ENCODE measurements around the gene MAP3K9. TPM values are rescaled to one million over a fixed set of nuclear protein-coding genes. Genes with fewer than 3 reads are reported as not detected.

Gene MAP3K9
- 0.22 and 0.24 TPM in 2 replicates for polyA plus RNA-seq (2011; rRNA removed)
- polyA minus RNA-seq (2011; rRNA and poly(A)+ RNA removed), result 0.30 and 0.51 TPM in 2 replicates

DNA sequence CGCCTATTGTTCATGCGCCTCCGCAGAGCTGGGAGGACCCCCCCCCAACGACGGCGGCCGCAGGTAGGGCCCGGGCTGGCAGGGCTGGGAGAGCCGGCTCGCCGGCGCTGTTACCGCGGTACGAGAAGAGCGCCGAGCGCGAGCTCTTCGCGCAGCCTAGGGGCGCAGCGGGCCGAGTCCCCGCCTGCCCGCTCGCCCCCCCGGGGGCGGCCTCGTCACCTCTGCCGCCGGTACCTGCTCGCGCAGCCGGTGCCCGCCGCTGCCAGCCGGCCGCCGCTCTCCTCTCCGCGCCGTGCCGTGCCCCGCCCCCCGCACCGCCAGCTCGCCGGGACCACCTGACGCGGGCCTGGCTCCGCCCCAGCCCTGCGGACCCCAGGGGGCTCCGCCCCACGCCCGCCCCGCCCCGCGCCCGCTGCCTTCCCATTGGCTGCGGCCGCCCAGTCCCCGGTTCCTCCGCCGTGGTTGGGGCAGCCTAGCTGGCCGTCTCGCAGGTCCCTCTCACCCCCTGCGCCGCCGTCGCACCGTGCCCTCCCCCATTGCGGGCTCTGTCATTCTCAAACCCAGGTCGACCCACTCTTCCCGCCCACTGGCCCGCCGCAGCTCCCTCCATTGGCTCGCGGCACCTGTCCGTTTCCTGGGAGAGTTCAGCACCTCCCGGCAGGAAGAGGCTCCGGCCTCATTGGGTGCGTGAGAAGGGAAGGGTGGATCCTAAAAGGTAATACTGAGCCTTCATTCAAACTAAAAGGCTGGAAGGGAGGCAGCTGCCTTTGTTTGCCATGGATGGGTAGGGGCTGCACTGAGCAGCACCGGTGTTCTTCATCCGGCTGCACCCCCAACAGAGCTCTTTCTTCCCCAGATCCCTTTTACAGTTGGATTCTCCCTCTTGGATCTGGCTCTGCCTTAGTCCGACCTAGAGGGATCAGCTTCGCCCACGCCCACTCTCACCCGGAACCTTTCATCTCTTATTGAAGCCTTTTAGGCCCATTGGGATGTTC lies at the start of gene MAP3K9:
TSS of gene MAP3K9 (minus strand) at position 289 of the 995 bp plus-strand sequence. CDS start 342 bp downstream, outside the sequence.
- no peak for DNase-seq (ENCODE audit: low read depth, low spot score)
- CTCF ChIA-PET, result interaction anchor here (1.0 to 2.8 kb wide), 2 partner anchors 8 to 18 kb away, joined by 3 to 13 read pairs; no protein-coding TSS in a partner anchor
- peaks cover 37% of the 10 kb centered on the region for H3K27me3 ChIP-seq (ENCODE audit: control insufficient read depth, insufficient read depth, low read length)
- no peaks in the 10 kb centered on the region for H3K9me3 ChIP-seq (ENCODE audit: control insufficient read depth, insufficient read depth, low read length)
- no peak within 1 kb of the TSS for H3K27ac ChIP-seq (ENCODE audit: low read depth, low read length)
- TF ChIP-seq, protein P1, sequence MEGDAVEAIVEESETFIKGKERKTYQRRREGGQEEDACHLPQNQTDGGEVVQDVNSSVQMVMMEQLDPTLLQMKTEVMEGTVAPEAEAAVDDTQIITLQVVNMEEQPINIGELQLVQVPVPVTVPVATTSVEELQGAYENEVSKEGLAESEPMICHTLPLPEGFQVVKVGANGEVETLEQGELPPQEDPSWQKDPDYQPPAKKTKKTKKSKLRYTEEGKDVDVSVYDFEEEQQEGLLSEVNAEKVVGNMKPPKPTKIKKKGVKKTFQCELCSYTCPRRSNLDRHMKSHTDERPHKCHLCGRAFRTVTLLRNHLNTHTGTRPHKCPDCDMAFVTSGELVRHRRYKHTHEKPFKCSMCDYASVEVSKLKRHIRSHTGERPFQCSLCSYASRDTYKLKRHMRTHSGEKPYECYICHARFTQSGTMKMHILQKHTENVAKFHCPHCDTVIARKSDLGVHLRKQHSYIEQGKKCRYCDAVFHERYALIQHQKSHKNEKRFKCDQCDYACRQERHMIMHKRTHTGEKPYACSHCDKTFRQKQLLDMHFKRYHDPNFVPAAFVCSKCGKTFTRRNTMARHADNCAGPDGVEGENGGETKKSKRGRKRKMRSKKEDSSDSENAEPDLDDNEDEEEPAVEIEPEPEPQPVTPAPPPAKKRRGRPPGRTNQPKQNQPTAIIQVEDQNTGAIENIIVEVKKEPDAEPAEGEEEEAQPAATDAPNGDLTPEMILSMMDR (IDR thresholded peaks at IDR 0.05; ENCODE audit: low read depth, low read length), result no peak
- H3K4me3 ChIP-seq (ENCODE audit: low read depth, low read length), result peak within 1 kb of the TSS; percentile 59
- POLR2A ChIA-PET, result no interaction called here

DNA sequence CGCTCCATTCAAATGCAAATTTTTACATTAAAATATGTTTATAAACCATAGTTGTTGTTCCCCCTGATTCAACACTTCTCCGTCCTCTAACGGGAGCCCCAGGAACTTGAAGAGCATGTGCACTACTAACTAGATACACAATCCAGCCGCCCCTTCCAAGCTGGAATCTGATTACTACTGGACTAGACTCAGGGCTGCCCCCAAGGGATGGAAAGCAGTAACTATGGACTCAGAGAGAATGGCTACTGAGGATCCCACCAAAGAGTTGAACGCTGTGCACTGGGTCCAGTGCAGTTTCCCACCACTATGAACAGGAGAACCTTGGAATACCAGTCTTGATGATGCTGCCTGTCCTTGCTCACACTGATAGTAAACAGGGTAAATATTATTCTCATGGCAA lies 49.3 kb upstream of the MAP3K9 start:
- POLR2A ChIA-PET, result no interaction called here
- Histone ChIP-seq H3K27me3 (ENCODE audit: control insufficient read depth, insufficient read depth, low read length) (no peaks in the 10 kb centered on the region), H3K27ac (ENCODE audit: low read depth, low read length) (no peak overlapping the region), H3K4me3 (ENCODE audit: low read depth, low read length) (no peak overlapping the region), H3K9me3 (ENCODE audit: control insufficient read depth, insufficient read depth, low read length) (no peaks in the 10 kb centered on the region)
- TF ChIP-seq, protein P1 (IDR thresholded peaks at IDR 0.05; ENCODE audit: low read depth, low read length), result no peak
- CTCF ChIA-PET, result no interaction called here
- no peak for DNase-seq (ENCODE audit: low read depth, low spot score)

DNA sequence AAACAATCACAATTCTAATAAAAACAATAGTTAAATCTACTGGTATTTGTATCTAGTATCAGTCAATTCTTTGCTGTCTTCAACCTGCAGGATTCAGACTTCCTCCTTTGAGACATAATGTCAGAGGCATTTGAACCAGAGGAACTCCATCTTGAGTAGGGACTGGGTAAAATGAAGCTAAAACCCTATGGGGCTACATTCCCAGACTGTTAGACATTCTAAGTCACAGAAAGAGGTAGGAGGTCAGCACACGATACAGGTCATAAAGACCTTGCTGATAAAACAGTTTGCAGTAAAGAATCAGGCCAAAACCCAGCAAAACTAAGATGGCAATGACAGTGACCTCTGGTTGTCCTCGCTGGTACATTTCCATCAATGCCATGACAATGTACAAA lies 48.2 kb upstream of the MAP3K9 start:
- H3K27me3 ChIP-seq (ENCODE audit: control insufficient read depth, insufficient read depth, low read length), result no peaks in the 10 kb centered on the region
- no peak overlapping the region for H3K4me3 ChIP-seq (ENCODE audit: low read depth, low read length)
- H3K9me3 ChIP-seq (ENCODE audit: control insufficient read depth, insufficient read depth, low read length), result no peaks in the 10 kb centered on the region
- TF ChIP-seq, protein P1 (IDR thresholded peaks at IDR 0.05; ENCODE audit: low read depth, low read length), result no peak
- H3K27ac ChIP-seq (ENCODE audit: low read depth, low read length), result no peak overlapping the region
- DNase-seq (ENCODE audit: low read depth, low spot score), result no peak
- CTCF ChIA-PET, result no interaction called here
- POLR2A ChIA-PET, result no interaction called here

DNA sequence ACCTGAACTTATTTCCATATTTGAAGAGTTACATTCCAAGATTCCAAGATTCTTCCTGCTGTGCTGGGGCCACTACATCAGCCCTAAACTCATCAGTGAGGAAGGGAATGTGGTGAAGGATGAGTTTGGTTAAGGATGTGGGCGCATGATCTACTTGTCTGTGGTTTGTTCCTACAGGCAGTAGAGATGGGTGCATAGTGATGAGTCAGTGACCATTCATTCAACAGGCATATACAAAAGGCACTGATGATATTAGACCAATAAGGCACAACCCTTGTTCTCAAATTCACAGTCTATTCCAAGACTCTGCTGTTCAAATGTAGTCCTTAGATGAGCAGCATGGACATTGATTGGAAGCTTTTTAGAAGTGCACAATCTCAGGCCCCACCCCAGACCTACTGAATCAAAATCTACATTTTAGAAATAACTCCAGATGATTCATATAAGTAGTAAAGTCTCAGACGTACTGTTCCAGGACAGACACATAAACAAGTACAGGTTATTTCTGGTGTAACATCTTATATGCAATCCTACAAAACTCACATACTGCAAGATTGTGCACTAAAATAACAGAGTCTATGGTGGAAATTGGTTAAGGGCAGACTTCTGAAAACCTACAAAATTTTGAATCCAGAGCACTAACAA lies 47.7 kb upstream of the MAP3K9 start:
- Histone ChIP-seq H3K4me3 (ENCODE audit: low read depth, low read length) (no peak overlapping the region), H3K27me3 (ENCODE audit: control insufficient read depth, insufficient read depth, low read length) (no peaks in the 10 kb centered on the region), H3K27ac (ENCODE audit: low read depth, low read length) (no peak overlapping the region), H3K9me3 (ENCODE audit: control insufficient read depth, insufficient read depth, low read length) (no peaks in the 10 kb centered on the region)
- TF ChIP-seq, protein P1 (IDR thresholded peaks at IDR 0.05; ENCODE audit: low read depth, low read length), result no peak
- ChIA-PET CTCF (no interaction called here), POLR2A (no interaction called here)
- DNase-seq (ENCODE audit: low read depth, low spot score), result peak; percentile 77

Data from AG04450 (cell line).